H1 (cell line): Measurements from ENCODE around the gene KDM2A. TPM values are rescaled to one million over a fixed set of nuclear protein-coding genes. Genes with fewer than 3 reads are reported as not detected.

Experiments
- CTCF ChIA-PET: fragments of 300-600 bp; sonication (Branson Sonifier 250); formaldehyde crosslinking; loops from one replicate; lab custom pipeline; 2021; ENCODE audit not compliant: partially characterized antibody; lab: Charles Lee
- POLR2A ChIA-PET: fragments of 300-600 bp; sonication (Branson Sonifier 250); formaldehyde crosslinking; loops from one replicate; lab custom pipeline; 2021; ENCODE audit warnings: inconsistent platforms; ENCODE audit not compliant: partially characterized antibody; lab: Charles Lee
- DNase-seq, 2 experiments: peaks; one replicate each; pipeline versions ENCODE4 v3.0.0 to v3.0.0-alpha.2; 2010 to 2022; ENCODE audit warnings: low spot score in 2 of 2, low read depth in 1 of 2, mixed read lengths in 1 of 2
- FAIRE-seq: peaks from 2 replicates; lab custom pipeline; 2011; peaks lifted over from hg19 to GRCh38; lab: Jason Lieb, UNC
- H2AFZ ChIP-seq: 2 replicates; pipeline ENCODE4 v1.8.1; 2012; ENCODE audit warnings: low read length, inconsistent platforms
- H2AK5ac ChIP-seq: 2 replicates; pipeline ENCODE4 v1.6.1; 2013; ENCODE audit warnings: low read depth, low read length
- H2BK120ac ChIP-seq: replicated peaks from 2 replicates; pipeline ENCODE3; 2013; ENCODE audit warnings: low read depth, low read length, inconsistent platforms
- H2BK12ac ChIP-seq: 2 replicates; pipeline ENCODE4 v1.6.1; 2013; ENCODE audit warnings: low read depth, low read length
- H2BK15ac ChIP-seq: 2 replicates; pipeline ENCODE4 v1.6.1; 2013; ENCODE audit warnings: low read length
- H2BK20ac ChIP-seq: 2 replicates; pipeline ENCODE4 v1.6.1; 2013; ENCODE audit warnings: low read length
- H2BK5ac ChIP-seq: 2 replicates; pipeline ENCODE4 v1.6.1; 2013; ENCODE audit warnings: low read depth, low read length
- H3K14ac ChIP-seq: 2 replicates; pipeline ENCODE4 v1.6.1; 2013; ENCODE audit warnings: inconsistent platforms; ENCODE audit not compliant: insufficient read length
- H3K18ac ChIP-seq: 2 replicates; pipeline ENCODE4 v1.6.1; 2013; ENCODE audit warnings: low read length; ENCODE audit errors: extremely low read depth
- H3K23ac ChIP-seq: 2 replicates; pipeline ENCODE4 v1.6.1; 2013; ENCODE audit warnings: inconsistent platforms; ENCODE audit not compliant: insufficient read length
- H3K23me2 ChIP-seq: 2 replicates; pipeline ENCODE4 v1.6.1; 2013; ENCODE audit warnings: low read depth, low read length
- H3K27ac ChIP-seq: 2 replicates; pipeline ENCODE4 v1.6.1; 2011; ENCODE audit warnings: low read depth, low read length, inconsistent platforms
- H3K27me3 ChIP-seq, 4 experiments: replicated peaks in 1 of 4; 1 replicate in 1 of 4; 2 replicates in 3 of 4; pipeline versions ENCODE4 v1.6.1 to v1.8.1; 2011 to 2013; ENCODE audit warnings: low read length in 3 of 4, mild to moderate bottlenecking in 3 of 4, inconsistent platforms in 2 of 4, mixed read lengths in 2 of 4, moderate library complexity in 1 of 4; ENCODE audit not compliant: control insufficient read depth in 3 of 4, insufficient read depth in 3 of 4; ENCODE audit errors: extremely low read depth in 1 of 4
- H3K36me3 ChIP-seq, 4 experiments: 2 replicates each; pipeline versions ENCODE4 v1.6.1 to v1.8.1; 2011 to 2013; ENCODE audit warnings: mild to moderate bottlenecking in 4 of 4, low read length in 3 of 4, moderate library complexity in 2 of 4, control low read depth in 1 of 4, inconsistent platforms in 1 of 4; ENCODE audit not compliant: insufficient read depth in 4 of 4, control insufficient read depth in 2 of 4
- H3K4ac ChIP-seq: replicated peaks from 2 replicates; pipeline ENCODE3; 2013; ENCODE audit warnings: low read length, low read depth, mixed read lengths, inconsistent platforms; ENCODE audit not compliant: insufficient read length
- H3K4me1 ChIP-seq, 4 experiments: replicated peaks in 1 of 4; 1 replicate in 1 of 4; 2 replicates in 3 of 4; pipeline versions ENCODE4 v1.6.1 to v1.8.1; 2011 to 2013; ENCODE audit warnings: low read length in 3 of 4, inconsistent platforms in 2 of 4, mixed read lengths in 1 of 4; ENCODE audit not compliant: insufficient read depth in 4 of 4, control insufficient read depth in 3 of 4
- H3K4me2 ChIP-seq, 2 experiments: 2 replicates each; pipeline versions ENCODE4 v1.6.1 to v1.8.1; 2011 to 2013; ENCODE audit warnings: low read depth in 2 of 2, low read length in 2 of 2, control low read depth in 1 of 2, inconsistent platforms in 1 of 2, mild to moderate bottlenecking in 1 of 2; ENCODE audit not compliant: insufficient read depth in 1 of 2
- H3K4me3 ChIP-seq, 4 experiments: fragments of 200-600, 300-600 bp in 1 of 4; sonication (generic), shearing (Covaris generic), sonication (Bioruptor Twin) in 1 of 4; 2 replicates each; pipeline versions ENCODE4 v1.5.1 to v1.8.1; 2011 to 2016; ENCODE audit warnings: low read length in 4 of 4, low read depth in 3 of 4, control low read depth in 2 of 4, inconsistent platforms in 2 of 4, mild to moderate bottlenecking in 2 of 4, mixed read lengths in 1 of 4, moderate library complexity in 1 of 4; ENCODE audit not compliant: insufficient read depth in 2 of 4; ENCODE audit errors: extremely low read depth in 1 of 4
- H3K56ac ChIP-seq: replicated peaks from 2 replicates; pipeline ENCODE3; 2013; ENCODE audit warnings: low read depth, mild to moderate bottlenecking, mixed read lengths, low read length, inconsistent platforms; ENCODE audit not compliant: insufficient read length
- H3K79me1 ChIP-seq: 2 replicates; pipeline ENCODE4 v1.6.1; 2013; ENCODE audit warnings: low read depth, low read length, control low read depth
- H3K79me2 ChIP-seq, 2 experiments: 2 replicates each; pipeline versions ENCODE4 v1.6.1 to v1.8.1; 2012 to 2013; ENCODE audit warnings: low read length in 2 of 2, mild to moderate bottlenecking in 2 of 2, inconsistent platforms in 1 of 2; ENCODE audit not compliant: insufficient read depth in 2 of 2, control insufficient read depth in 1 of 2
- H3K9ac ChIP-seq, 4 experiments: replicated peaks in 1 of 4; 1 replicate in 1 of 4; 2 replicates in 3 of 4; pipeline versions ENCODE4 v1.6.1 to v1.8.1; 2011 to 2013; ENCODE audit warnings: low read depth in 3 of 4, low read length in 3 of 4, control low read depth in 2 of 4, mild to moderate bottlenecking in 2 of 4, moderate library complexity in 2 of 4, inconsistent platforms in 1 of 4; ENCODE audit errors: extremely low read depth in 1 of 4
- H3K9me3 ChIP-seq, 2 experiments: 2 replicates each; pipeline versions ENCODE4 v1.6.1 to v1.8.1; 2012 to 2013; ENCODE audit warnings: mild to moderate bottlenecking in 2 of 2, moderate library complexity in 2 of 2, control low read depth in 1 of 2, inconsistent platforms in 1 of 2, low read depth in 1 of 2, low read length in 1 of 2, mixed read lengths in 1 of 2; ENCODE audit not compliant: insufficient read depth in 2 of 2
- H4K20me1 ChIP-seq, 2 experiments: replicated peaks in 1 of 2; 2 replicates each; pipeline versions ENCODE3 to v1.8.1; 2011 to 2013; ENCODE audit warnings: inconsistent platforms in 2 of 2, low read length in 2 of 2, mild to moderate bottlenecking in 1 of 2; ENCODE audit not compliant: insufficient read depth in 2 of 2, control insufficient read depth in 1 of 2
- H4K5ac ChIP-seq: 2 replicates; pipeline ENCODE4 v1.6.1; 2013; ENCODE audit warnings: low read length, low read depth, mixed read lengths, inconsistent platforms; ENCODE audit not compliant: insufficient read length
- H4K8ac ChIP-seq: 2 replicates; pipeline ENCODE4 v1.8.0; 2013; ENCODE audit warnings: mild to moderate bottlenecking, moderate library complexity, low read length, inconsistent platforms; ENCODE audit not compliant: insufficient read depth; ENCODE audit errors: extremely low read depth
- H4K91ac ChIP-seq: replicated peaks from 2 replicates; pipeline ENCODE3; 2013; ENCODE audit warnings: low read length, mixed read lengths, inconsistent platforms; ENCODE audit not compliant: insufficient read length
- WGBS, 2 experiments: shearing (Covaris generic) in 1 of 2; methylation state at CpG; one replicate each; pipeline versions ENCODE4 v1.1.6 to v1.1.7; 2013 to 2015; ENCODE audit warnings: low lambda C conversion rate in 2 of 2, mixed read lengths in 2 of 2, inconsistent platforms in 1 of 2, low coverage in 1 of 2, missing lambda C conversion rate in 1 of 2; ENCODE audit not compliant: insufficient replicate concordance in 2 of 2, insufficient coverage in 1 of 2, insufficient read length in 1 of 2; ENCODE audit errors: extremely low coverage in 1 of 2, missing lambda C conversion rate in 1 of 2; 5-methylcytosine and 5-hydroxymethylcytosine counted together
- polyA plus RNA-seq, 7 experiments: library from polyadenylated mRNA; depleted of rRNA in 3 of 7; stranded (reverse) in 5 of 7; unstranded in 2 of 7; fragments of >200 nt in 5 of 7; fragments of 200-250 nt in 2 of 7; gene quantifications; 1 replicate in 5 of 7; 2 replicates in 1 of 7; 4 replicates in 1 of 7; pipeline versions ENCODE4 v1.2.1 to v1.2.3, GENCODE V29; 2011 to 2013; ENCODE audit warnings: missing spikeins in 2 of 7, mixed read lengths in 2 of 7
- total RNA-seq: library from RNA; stranded (reverse); fragmentation: NEBNext Ultra II Directional; extraction: Animal tissue kit (Norgen Biotek cat#: 25700); gene quantifications from 2 replicates; pipeline ENCODE4 v1.2.1, GENCODE V29; 2021

The KDM2A gene
- total and polyA plus RNA-seq, 2 of the 8 experiments (the other 6 are each of a cell fraction or from before 2014, with no cell fraction given) = 55.4 to 66.2 TPM

DNA sequence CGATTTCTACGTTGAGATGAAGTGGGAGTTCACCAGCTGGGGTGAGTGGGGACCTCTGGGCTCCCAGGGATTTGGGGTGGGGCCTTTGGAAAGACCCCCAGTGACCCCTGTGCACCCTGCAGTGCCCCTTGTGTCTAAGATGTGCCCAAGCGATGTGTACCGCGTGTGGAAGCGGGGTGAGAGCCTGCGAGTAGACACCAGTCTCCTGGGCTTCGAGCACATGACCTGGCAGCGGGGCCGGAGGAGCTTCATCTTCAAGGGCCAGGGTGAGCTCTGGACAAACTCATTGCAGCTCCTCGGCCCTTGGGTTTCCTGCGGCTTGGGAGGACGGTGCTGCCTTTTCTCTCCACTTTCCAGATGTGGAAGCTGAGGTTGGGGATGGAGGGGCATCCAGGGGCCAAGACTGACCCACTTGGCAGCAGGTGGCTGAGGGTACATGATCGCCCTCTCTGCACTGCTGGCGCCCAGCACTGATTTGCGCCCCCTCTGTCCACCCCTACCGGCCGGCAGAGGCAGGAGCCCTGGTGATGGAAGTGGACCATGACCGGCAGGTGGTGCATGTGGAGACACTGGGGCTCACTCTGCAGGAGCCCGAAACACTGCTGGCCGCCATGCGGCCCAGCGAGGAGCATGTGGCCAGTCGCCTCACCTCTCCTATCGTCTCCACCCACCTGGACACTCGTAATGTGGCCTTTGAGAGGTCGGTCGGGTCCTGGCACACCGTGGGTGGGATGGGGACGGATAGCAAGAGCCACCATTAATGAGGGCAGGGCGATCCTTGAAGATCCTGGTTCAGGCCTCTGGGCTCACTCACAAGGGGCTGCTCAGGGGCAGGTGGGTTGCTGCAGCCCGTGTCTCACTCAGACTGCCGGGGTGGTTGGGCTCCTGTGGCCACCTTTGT, 172.7 kb downstream of the KDM2A start:
- no peak overlapping the region for H3K4me2 ChIP-seq
- POLR2A ChIA-PET = interaction anchor here (0.9 to 7.9 kb wide), 3 partner anchors 9 to 51 kb away, joined by 3 to 106 read pairs (median 3); partner anchors contain the start of gene SSH3
- H3K79me2 ChIP-seq = no peaks in the 10 kb centered on the region; a peak in 1 of 4 replicates

More for the DNA sequence above, 172.7 kb downstream of the KDM2A start:
- Histone ChIP-seq H2BK5ac (no peak overlapping the region), H2BK20ac (no peak overlapping the region), H3K18ac (no peak overlapping the region), H2AFZ (no peak overlapping the region), H3K9me3 (no peaks in the 10 kb centered on the region; a peak in 1 of 4 replicates), H2BK12ac (no peak overlapping the region), H4K8ac (no peak overlapping the region), H3K27ac (no peak overlapping the region; the same call in 1 of the 2 replicates), H3K23ac (no peak overlapping the region), H2BK15ac (no peak overlapping the region), H4K91ac (no peak overlapping the region), H3K14ac (no peak overlapping the region), H3K23me2 (peaks cover 7% of the 10 kb centered on the region; the same call in 1 of the 2 replicates), H3K4me1 (peaks cover 0 to 18% (median 11%) of the 10 kb centered on the region in 4 experiments; a peak in 6 of 7 replicates), H3K9ac (no peak overlapping the region), H3K4me3 (no peak overlapping the region), H3K4ac (no peak overlapping the region), H3K27me3 (no peaks in the 10 kb centered on the region), H3K56ac (no peak overlapping the region), H2BK120ac (no peak overlapping the region), H4K5ac (no peak overlapping the region), H3K79me1 (no peaks in the 10 kb centered on the region; the same call in 1 of the 2 replicates), H3K36me3 (peaks cover 0 to 12% (median 6%) of the 10 kb centered on the region in 4 experiments; a peak in 3 of 8 replicates), H2AK5ac (no peak overlapping the region), H4K20me1 (peaks cover 0 to 4% of the 10 kb centered on the region in 2 experiments)
- DNase-seq = no peak
- 93% methylated on average over 28 of the region's 33 CpGs; no CpG with 5 or more reads in 1 of the 2 experiments for WGBS, 2 experiments
- CTCF ChIA-PET = interaction anchor here (0.7 to 5.9 kb wide), 13 partner anchors 8 to 90 kb away, joined by 3 to 47 read pairs (median 3); partner anchors contain the start of genes GRK2 and SSH3
- FAIRE-seq = no peak
